NCI-H748 treated with DMSO at 0.1 percent for 48 hours (cell line): ENCODE data around the gene INPP5J.

ENCODE experiments used
- DNase-seq: peaks from one replicate; lab custom pipeline; 2025; lab: John Stamatoyannopoulos, UW

Gene INPP5J

DNA sequence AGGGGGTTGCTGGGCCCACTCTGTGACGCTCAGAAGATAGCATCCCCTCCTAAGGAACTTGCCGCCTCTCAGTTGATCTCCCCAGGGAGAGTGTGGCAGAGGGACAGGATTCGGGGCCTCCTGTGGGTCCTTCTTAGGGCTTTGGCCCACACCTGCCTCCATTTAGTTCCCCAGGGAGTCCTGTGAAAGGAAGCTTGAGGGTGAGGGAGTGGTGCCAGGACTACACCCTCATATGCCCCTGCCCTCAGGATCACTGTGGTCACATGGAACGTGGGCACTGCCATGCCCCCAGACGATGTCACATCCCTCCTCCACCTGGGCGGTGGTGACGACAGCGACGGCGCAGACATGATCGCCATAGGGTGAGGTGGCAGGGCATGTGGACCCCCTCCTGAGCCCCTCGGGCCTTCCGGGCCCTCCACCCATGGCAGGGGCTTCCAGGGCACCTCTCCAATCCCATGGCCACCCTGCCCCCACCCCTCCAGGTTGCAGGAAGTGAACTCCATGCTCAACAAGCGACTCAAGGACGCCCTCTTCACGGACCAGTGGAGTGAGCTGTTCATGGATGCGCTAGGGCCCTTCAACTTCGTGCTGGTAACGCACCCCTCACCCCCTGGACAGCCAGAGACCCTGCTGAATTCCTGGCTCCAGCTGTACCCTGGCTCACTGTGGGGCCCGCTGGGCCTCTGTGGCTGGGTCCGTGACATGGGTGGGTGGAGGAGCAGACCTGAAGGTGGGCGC lies 3.5 kb downstream of the INPP5J start:
- DNase-seq: no peak

DNA sequence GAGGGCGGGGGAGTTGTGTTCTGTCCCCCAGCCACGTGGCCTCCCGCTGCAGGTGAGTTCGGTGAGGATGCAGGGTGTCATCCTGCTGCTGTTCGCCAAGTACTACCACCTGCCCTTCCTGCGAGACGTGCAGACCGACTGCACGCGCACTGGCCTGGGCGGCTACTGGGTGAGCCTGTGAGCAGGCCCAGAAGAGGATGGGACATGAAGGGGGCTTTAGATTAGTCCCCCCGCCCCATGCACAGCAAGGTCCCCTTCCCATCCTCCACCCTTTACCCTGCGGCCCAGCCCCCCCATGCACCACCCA lies 4.1 kb downstream of the INPP5J start:
- DNase-seq: no peak

DNA sequence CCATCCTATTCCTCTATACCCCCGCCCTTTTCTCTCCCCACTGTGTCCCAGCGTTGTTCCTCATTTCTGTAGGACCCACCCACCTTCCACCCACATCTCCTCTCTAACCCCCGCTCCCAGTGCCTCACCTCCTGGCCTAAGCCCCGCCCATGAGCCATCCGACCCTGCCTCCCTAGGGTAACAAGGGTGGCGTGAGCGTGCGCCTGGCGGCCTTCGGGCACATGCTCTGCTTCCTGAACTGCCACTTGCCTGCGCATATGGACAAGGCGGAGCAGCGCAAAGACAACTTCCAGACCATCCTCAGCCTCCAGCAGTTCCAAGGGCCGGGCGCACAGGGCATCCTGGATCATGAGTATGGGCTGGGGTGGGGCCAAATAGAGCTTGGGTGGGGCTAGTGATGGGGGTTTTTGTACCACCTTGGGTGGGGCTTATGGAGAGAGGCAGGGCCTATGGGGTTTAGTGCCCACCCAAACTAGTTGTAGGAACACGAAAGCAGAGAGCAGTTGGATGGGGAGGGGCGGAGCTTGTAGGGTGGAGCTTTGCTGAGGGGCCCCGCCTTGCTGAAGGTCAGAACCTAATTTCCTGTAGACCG lies 4.5 kb downstream of the INPP5J start:
- no peak for DNase-seq

DNA sequence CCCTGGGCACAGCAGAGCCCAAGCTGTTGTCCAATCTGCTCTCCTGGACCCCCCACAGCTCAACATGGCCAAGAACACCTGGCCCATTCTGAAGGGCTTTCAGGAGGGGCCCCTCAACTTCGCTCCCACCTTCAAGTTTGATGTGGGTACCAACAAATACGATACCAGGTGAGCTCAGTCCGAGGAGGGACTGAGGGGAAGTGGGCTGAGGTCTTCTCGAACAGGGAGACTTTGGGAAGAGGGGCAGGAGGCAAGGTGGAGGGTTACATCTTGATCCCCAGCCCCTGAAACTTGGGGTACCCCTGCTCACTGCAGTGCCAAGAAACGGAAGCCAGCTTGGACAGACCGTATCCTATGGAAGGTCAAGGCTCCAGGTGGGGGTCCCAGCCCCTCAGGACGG lies 5.4 kb downstream of the INPP5J start:
- DNase-seq: no peak

DNA sequence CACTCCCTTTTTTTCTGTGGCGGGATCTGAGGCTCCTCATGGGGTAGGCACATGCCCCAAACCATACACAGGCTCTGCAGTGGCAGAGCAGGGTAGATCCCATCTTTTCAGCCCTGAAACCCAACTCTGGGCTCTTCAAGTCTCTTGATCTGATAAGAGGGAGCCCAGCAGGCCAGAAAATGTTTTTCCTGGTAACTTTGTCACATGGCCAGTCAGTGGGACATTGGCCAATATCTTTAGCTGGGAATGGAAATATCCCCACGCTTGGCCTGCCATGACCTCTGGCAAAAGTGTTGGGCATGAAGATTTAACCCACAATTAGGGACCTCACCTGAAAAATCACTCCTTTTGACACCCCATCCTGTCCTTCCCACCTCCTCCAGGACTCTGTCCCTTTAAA lies 8.1 kb downstream of the INPP5J start:
- no peak for DNase-seq

DNA sequence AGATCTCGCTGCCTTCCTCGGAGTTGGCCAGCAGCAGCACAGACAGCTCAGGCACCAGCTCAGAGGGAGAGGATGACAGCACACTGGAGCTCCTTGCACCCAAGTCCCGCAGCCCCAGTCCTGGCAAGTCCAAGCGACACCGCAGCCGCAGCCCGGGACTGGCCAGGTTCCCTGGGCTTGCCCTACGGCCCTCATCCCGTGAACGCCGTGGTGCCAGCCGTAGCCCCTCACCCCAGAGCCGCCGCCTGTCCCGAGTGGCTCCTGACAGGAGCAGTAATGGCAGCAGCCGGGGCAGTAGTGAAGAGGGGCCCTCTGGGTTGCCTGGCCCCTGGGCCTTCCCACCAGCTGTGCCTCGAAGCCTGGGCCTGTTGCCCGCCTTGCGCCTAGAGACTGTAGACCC lies 11.1 kb downstream of the INPP5J start:
- no peak for DNase-seq

DNA sequence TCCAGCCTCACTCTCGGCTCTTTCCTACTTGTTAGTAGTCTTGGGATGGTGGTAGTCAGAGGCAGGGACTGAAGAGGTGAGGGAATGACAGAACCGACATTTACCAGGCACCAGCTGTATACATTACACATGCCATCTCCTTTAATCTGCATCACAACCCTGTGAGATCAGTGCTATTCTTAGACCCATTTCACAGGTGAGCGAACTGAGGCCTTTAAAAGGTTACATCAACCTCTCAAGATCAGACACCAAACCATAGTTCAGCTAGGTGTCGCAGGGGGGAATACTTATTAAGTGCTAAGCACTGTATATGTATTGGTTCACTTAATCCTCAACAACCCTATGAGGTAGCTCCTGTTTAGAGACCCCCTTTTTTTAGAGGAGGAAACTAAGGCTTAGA lies 11.9 kb downstream of the INPP5J start:
- no peak for DNase-seq

DNA sequence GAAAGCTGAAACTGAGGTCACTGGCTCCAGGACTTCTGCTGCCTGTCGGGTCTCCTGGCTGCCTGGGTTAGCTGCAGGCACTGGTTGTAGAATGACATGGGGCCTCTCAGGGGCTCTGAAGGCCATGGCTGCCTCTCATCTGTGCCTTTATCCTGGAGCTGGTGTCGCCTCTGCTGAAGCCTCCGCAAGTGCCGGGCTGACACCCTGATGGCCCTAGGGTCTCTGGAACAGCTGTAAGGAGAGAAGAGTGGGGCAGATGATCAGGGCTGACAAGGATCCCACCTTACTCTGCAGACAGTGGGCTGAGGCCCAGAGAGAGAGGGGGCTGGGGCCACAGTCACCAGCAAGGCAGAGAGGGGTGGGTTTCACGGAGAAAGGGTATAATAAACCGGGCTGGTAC lies 12.9 kb downstream of the INPP5J start:
- no peak for DNase-seq

DNA sequence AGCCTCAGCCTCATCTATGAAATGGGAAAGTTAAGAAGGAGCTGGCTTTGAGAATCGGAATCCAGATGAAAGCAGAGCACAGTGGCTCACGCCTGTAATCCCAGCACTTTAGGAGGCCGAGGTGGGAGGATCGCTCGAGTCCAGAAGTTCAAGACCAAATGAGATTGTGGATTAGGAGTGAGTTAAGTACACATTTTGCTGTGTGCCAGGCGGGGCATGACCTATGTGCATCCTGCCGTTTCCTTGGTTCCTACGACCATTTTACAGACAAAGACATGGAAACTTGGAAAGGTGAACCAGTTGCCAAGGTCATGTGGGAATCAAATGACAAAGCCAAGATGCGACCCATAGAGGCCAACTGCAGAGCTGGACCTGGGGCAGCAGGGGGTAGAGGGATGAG lies 13.4 kb downstream of the INPP5J start:
- no peak for DNase-seq

DNA sequence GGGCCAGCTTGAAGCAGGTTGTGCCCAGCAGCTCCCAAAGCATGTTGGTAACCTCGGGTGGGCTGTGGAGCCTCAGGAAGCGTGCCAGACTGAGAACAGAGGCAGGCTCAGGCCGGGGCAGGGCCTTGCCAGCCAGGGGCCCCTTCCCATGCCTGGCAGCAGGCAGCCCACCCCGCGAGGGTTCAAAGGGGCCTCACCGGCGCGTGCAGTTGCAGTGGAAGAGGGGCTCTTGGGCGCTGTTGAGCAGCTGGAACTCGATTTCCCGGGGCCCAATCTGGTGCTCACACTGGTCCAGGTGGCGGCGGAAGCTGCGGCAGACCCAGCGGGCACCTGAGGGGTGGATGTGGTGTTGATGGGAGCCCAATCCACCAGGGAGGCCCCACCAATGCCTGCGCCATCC lies 13.9 kb downstream of the INPP5J start:
- DNase-seq: no peak

DNA sequence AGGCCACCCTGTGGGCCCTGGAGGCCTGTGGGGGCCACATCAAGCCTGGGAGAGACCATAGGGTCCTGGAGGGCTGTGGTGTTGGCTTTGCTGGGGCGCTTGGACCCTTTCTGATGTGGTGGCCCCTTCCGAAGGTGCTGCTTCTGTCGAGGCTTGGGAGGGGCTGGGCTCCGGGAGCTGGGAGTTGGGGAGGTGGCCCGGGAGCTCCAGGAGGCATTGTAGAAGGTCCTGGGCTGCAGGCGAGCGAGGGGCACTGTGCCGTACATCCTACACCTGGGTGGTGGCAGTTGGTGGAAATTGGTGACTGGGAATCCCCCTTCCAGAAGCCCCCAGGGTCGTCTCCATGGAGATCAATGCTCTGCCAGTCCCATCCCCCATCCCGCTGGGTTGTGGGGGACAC lies 15.0 kb downstream of the INPP5J start:
- no peak for DNase-seq

DNA sequence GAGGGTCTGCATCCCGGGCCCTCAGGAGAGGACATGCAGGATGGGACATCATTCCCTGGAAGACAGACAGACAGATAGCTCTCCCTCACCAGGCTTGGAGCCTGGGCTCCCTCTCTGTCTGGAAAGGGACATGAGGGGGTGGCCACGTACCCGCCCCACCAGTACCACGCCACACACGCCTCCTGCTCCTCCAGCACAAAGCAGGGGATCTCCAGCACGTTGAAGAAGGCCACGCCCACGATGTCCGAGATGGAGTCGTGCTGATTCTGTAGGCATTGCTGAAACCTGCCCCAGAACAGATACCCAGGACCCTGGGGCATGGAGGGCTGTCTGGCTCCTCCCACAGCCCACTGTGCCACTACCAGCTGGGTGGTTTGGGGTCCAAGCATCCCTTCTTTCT lies 15.4 kb downstream of the INPP5J start:
- DNase-seq: no peak

DNA sequence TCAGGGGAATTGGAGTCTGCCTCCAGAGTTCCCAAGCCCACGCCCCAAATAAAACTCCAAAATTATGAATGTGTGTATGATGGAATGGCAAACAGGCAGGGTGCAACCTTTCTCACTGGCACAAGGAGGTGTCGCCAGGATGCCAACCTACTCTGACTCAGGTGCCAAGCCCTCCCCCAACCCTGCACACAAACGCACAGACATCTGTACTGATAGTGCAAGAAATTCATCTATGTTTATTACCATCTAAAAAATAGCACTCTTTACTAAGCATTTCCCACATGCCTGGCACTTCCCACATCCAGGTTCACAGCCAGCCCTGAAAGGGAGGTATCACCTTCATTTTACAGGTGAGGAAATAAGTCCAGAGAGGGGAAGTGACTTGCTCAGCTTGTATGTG lies 16.3 kb downstream of the INPP5J start:
- no peak for DNase-seq

DNA sequence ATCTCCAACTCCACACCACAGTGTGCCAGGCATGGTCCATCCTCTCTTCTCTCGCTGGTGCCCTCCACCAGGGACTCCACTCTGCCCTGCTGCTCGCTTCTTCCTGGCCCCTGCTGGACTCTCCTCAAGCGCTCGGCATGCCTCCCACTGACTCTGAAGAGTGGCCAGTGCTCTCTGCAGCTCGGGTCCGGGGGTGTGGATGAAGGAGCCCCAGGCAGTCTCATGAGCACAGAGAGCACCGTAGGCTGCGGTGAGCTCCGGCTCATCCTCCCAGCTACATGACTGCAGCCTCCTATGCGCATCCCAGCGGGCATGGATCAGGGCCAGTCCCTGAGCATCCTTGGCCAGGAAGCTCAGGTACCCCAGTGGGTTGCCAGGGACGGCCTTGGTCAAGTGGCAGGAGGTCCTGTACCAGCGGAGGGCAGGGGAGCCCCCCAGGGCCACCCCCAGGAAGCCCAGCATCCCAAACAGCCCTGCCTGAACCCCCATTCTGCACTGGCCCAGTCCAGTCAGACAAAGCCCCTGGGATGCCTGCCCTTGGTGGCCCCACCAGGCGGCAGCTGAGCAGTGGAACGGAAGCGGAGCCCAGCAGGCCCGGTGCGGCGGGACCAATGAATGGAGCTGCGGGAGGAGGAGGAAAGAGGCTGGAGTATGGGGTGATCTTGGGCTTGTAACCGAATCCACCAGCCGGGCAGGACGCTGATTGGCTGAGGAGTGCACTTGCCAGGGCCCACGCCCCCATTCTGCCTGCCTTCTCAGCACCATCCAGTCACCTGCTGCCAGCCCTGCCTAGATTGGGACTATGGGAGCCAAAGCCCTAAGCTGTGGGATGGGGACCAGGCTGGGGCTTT lies 17.3 kb downstream of the INPP5J start, which contains the start of gene PLA2G3:
TSS of gene PLA2G3 (minus strand) at position 643 of the 851 bp plus-strand sequence. CDS start at position 489, 154 bp downstream.
- DNase-seq: peak; percentile 37

DNA sequence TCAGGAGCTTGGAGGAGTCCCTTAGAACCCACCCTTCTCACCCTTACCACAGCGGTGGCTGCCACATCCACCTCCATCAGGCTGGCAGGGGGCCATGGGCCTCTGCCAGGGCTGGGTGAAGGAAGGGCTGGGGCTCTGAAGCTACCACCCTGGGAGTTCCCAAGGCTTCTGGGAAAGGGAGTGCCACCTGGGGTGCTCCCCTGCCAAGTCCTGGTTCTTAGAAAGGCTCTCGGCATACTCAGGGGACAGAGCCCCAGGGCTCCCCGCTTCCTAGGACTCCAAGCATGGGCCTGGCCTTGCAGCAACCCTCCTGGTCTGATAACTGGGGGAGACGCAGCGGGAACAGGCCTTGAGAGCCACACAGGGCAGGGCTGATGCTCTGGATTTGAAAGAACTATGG lies 18.0 kb downstream of the INPP5J start:
- DNase-seq: no peak

DNA sequence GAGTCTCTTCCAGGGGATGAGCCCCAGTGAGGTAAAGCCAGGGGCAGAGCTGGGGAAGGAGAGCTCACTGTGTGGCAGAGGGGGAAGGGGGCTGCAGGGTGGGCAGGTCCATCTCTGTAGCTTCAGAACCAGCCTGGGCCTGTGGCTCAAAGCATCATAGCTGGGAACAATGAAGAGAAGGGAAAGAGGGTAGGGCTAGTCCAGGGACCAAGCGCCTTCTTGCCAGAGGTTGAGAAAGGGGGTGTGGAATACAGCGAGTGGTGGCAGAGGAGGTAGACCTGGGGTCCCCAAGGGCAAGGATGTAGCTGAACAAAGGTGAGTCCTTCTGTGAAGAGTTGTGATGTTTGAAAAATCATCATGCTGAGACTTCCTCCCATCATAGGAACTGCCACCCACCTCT lies 18.8 kb downstream of the INPP5J start:
- no peak for DNase-seq

DNA sequence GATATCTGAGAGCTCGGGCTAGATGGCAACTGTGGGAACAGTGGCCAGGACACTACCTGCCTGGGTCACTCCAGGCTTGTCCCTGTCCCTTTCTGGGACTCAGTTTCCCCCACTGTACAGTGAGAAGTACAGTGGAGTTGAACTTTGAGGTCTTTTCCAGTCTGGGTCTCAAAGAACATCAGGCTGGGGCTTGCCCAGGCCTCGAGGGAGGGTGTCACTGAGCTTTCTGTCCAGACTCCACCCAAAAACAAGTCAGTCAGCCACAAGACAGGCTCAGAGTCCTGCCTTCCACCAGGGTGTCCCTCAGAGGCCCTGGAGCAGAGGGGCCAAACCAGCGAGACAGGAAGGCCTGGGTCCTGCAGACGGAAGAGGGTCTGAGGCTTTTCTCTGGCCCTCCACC lies 19.5 kb downstream of the INPP5J start:
- no peak for DNase-seq

DNA sequence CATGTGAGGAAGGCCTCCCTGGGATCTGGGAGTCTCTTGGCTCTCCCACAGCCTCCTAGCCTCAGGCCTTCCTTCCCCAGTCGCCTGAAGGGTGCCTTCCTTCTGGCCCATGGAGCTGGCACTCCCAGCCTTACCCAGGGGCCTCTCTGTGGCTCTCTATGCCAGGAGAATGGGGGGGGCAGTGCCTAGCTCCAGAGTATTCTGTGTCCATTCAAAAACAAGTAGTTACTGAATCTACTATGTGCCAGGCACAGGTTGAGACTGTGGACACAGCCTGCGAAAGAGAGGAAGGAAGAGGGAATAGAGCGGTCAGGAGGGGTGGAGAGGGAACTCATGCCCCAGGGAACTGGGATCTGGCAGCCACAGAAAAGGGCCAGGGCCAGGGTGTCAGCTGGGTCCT lies 20.3 kb downstream of the INPP5J start:
- no peak for DNase-seq

DNA sequence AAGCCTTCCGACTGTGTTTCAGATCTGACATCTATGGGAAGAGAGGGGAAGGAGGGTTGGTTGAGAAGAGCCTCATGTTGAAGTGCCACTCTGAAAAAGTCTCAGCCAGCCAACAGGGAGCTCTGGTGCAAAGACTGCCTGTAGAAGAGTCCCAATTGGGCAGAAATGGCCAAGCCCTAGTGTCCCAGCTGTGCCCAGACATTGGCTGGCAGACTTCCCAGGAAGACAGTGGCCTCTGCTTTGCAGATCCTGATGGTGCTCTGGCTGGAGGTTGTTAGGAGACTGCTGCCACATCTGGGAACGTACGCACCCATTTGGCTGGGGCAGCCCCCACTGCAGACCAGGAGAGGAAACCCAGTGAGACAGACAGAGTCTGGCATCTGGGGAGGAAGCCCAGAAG lies 20.8 kb downstream of the INPP5J start:
- no peak for DNase-seq

DNA sequence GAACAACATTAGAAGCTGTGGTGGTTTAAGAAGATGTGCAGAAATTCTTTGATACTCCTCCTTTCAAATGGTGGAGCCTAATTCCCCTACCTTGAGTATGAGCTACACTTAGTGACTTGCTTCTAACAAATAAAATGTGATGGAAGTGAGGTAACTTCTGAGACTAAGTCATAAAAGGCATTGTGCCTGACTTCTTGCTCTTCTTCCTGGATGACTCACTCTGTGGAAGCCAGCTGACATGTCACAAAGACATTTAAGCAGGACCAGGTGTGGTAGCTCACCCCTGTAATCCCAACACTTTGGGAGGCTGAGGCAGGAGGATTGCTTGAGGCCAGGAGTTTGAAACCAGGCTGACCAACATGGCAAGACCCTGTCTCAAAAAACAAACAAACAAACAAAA lies 21.5 kb downstream of the INPP5J start:
- no peak for DNase-seq

DNA sequence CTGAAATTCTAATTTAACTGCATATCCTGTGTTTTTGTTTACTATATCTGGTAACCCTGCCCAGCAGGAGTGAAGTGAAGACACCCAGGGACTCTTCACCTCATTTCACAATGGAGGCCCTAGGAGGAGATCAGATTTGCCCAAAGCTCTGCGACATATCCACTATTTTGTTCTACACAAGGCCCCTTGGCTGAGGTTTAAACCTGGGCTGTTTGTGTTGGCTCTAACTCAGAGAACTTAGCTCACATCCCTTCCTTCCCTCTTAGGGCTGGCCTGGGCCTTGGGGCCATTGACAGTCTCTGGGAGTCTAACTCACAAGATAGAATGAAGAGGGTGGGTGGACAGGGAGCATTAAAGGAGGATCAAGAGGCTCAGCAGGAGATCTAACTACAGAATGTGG lies 25.7 kb downstream of the INPP5J start:
- DNase-seq: no peak

DNA sequence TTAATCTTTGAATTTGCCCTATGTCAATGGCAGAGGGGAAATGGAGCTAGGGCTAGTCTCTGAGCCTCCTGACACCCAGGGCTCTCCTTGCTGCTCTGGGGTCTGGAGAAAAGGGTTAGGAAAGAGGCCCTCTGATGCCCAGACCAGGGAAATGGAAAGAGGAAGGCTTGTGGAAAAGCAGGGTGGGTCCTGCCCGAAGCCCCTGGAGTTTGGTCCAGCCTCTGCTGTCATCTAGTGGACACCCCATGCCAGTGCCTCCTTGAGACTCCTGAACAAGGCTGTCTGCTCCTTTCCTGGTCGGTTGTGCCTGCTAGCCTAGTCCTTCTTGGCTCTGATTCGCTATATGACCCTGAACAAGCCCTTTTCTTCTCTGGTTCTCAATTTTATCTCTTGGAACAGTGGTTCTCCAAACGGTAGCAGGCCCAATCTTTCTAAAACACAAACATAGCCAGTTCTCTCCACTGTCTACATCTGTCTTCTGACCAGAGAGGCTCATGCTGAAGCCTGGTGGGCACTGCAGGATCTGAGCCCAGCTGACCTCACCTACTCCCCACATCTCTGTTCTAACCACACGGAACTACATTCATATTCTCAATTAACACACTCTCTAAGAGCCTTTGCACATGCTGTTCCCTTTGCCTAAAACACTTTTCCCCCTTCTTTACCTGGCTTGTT lies 26.3 kb downstream of the INPP5J start:
- peak; percentile 34 for DNase-seq

DNA sequence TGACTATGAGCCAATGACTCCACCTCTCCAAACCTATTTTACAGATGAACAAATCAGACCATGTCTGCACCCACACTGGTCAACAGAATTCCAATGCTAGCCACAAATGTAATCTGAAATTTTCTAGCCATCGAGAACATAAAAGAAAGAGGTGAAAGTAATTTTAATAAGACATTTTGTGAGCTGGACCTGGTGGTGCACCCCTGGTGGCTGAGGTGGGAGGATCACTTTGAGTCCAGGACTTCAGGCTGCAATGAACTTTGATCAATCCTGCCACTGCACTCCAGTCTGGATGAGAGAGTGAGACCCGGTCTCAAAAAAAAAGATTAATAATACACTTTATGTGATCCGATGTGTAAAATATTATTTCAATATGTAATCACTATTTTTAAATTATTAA lies 27.8 kb downstream of the INPP5J start:
- DNase-seq: no peak
